ENCODE data around the gene SLC22A31.
A peak's percentile ranks its signal among the peaks of the same experiment; 100 is the strongest.

- 0 out of 2 replicates have a peak, but pooled peaks have one; percentile 23 for TF ChIP-seq CTCF (conservative IDR thresholded peaks at IDR 0.05; ENCODE audit: low read length)
- TF ChIP-seq EZH2phosphoT487 (IDR thresholded peaks at IDR 0.05; ENCODE audit: borderline replicate concordance, low read depth, low read length): no peak
Measured at GRCh38 chr16:89155851-89156739, 44.2 kb downstream of the SLC22A31 start.
